IPS-18a (cell line): ENCODE results near the gene DLGAP1.

Experiments
- H3K27ac ChIP-seq: one replicate; pipeline ENCODE4 v1.5.1; 2013; ENCODE audit warnings: low read length
- H3K27me3 ChIP-seq: one replicate; pipeline ENCODE4 v1.6.1; 2013; ENCODE audit warnings: mild to moderate bottlenecking, low read length; ENCODE audit not compliant: control insufficient read depth, insufficient read depth
- H3K36me3 ChIP-seq: one replicate; pipeline ENCODE4 v1.6.1; 2013; ENCODE audit warnings: low read depth, low read length; ENCODE audit not compliant: control insufficient read depth
- H3K4me1 ChIP-seq: one replicate; pipeline ENCODE4 v1.6.1; 2013; ENCODE audit warnings: low read depth, low read length; ENCODE audit not compliant: control insufficient read depth
- H3K4me3 ChIP-seq: one replicate; pipeline ENCODE4 v1.5.1; 2013; ENCODE audit warnings: low read length
- H3K9ac ChIP-seq: one replicate; pipeline ENCODE4 v1.6.1; 2013; ENCODE audit warnings: mild to moderate bottlenecking, low read length, moderate library complexity
- H3K9me3 ChIP-seq: one replicate; pipeline ENCODE4 v1.6.1; 2013; ENCODE audit warnings: low read depth, low read length; ENCODE audit not compliant: control insufficient read depth

DLGAP1 gene

GRCh38 chr18:3491981-3492555 is 963.0 kb downstream of the DLGAP1 start:
- no peak overlapping the region for H3K27ac ChIP-seq
- H3K36me3 ChIP-seq: no peaks in the 10 kb centered on the region
- H3K4me3 ChIP-seq: no peak overlapping the region
- H3K9ac ChIP-seq: no peak overlapping the region
- no peaks in the 10 kb centered on the region for H3K4me1 ChIP-seq
- H3K27me3 ChIP-seq: no peaks in the 10 kb centered on the region
- H3K9me3 ChIP-seq: no peaks in the 10 kb centered on the region

DNA sequence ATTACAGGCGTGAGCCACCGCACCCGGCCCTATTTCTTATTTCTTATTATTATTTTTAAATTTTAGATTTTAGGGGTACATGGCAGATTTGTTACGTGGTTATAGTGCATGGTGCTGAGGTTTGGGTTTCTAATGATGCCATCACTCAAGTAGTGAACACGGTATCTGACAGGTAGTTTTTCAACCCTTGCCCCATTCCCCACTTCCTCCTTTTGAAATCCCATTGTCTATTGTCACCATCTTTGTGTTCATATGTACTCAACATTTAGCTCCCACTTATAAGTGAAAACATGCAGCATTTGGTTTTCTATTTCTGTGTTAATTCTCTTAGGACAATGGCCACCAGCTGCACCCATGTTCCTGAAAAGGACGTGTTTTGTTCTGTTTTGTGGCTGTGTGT is 965.6 kb downstream of the DLGAP1 start:
- Histone ChIP-seq H3K4me1 (no peaks in the 10 kb centered on the region), H3K36me3 (no peaks in the 10 kb centered on the region), H3K9ac (no peak overlapping the region)

DNA sequence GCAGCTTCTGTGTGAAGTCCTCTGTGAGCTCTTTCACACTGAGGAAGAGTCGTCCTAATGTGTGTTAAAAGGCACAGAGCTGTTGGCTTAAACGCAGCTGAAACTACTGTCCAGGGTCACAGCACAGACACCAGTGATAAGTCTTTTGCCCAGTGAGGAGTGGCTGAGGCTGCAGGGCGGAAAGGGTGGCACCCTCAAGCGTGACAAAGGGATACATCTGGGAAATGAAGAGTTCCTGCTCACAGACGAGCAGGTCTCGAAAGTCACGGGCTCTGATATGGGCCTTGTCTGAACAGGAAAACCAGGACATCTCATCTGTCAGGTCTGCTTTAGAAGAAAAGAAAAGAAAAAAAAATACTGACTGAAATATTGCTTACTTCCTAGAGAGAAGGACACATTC is 968.6 kb downstream of the DLGAP1 start:
- no peak overlapping the region for H3K4me3 ChIP-seq
- no peaks in the 10 kb centered on the region for H3K9me3 ChIP-seq
- no peaks in the 10 kb centered on the region for H3K27me3 ChIP-seq
- H3K9ac ChIP-seq: no peak overlapping the region
- H3K36me3 ChIP-seq: no peaks in the 10 kb centered on the region
- H3K4me1 ChIP-seq: no peaks in the 10 kb centered on the region
- no peak overlapping the region for H3K27ac ChIP-seq

More for the DNA sequence above, 965.6 kb downstream of the DLGAP1 start:
- no peaks in the 10 kb centered on the region for H3K27me3 ChIP-seq
- no peaks in the 10 kb centered on the region for H3K9me3 ChIP-seq
- no peak overlapping the region for H3K27ac ChIP-seq
- H3K4me3 ChIP-seq: no peak overlapping the region

DNA sequence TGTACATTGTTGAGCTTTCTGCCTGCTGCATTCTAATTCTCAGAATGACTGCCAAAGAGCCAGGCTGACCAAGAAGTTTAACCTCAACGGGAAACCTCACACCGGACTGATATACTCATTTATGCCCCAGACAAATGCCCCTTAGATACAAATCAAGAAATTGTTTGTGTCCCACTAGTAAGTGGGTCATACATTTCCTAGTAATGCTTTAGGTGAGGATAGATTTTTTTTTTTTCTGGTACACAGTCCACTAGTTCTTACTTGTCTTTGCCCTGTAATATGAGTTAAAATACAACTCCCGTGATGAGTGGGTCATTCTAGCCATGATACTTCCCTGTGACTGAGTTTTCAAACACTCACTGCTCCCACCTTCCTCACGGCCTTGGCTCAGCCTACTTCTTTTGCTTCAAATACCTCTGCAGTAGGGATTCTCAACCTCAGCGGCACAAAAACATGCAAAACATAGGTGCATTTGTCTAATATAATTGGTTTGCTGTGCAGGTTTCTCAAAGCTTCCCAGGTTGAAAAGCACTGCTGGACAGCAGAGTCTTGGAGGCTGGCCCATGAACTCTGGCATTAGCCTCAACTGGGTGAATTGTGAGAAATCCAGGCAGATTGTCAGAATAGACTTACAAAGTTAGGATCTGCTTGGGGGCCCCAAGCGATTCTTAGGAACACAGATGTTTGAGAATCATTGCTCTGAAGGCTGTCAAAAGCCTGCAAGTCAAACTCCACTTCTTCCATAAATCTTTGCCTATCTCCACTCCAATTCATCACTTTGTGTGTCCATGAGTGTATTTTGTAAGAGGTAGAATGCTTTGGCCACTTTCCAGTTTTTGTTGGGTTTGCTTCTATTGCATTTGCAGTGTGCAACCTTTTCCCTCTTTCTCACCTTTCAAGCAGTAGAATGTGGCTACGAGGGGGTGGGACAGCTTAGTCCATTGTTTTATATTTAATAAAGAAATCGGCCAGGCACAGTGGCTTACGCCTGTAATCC is 969.7 kb downstream of the DLGAP1 start:
- Histone ChIP-seq H3K4me3 (no peak overlapping the region), H3K36me3 (no peaks in the 10 kb centered on the region), H3K27ac (no peak overlapping the region), H3K9me3 (no peaks in the 10 kb centered on the region), H3K27me3 (no peaks in the 10 kb centered on the region), H3K4me1 (no peaks in the 10 kb centered on the region), H3K9ac (no peak overlapping the region)

DNA sequence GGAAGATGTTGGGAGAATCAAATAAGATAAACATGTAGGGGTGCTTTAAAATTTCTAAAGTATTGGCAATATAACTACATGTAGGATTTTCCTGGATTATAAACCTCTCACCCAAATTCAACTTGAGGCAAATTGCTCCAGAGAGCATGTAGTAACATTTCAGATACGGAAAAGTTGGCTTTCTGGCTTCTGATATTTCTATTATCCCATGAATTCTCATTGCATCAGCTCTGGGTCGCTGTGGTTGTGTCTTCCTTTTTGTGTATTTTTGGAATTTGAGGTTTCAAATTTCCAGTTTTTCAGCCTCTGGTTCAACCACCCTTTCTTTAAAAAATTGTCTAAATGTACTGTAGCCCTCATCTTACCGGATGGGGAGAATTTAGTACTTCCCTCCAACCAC is 972.8 kb downstream of the DLGAP1 start:
- H3K9ac ChIP-seq: no peak overlapping the region
- H3K4me1 ChIP-seq: no peaks in the 10 kb centered on the region
- H3K9me3 ChIP-seq: no peaks in the 10 kb centered on the region
- no peak overlapping the region for H3K27ac ChIP-seq
- no peaks in the 10 kb centered on the region for H3K36me3 ChIP-seq
- no peaks in the 10 kb centered on the region for H3K27me3 ChIP-seq
- no peak overlapping the region for H3K4me3 ChIP-seq

GRCh38 chr18:3481696-3482210 is 973.4 kb downstream of the DLGAP1 start:
- Histone ChIP-seq H3K27me3 (no peaks in the 10 kb centered on the region), H3K4me3 (no peak overlapping the region), H3K4me1 (no peaks in the 10 kb centered on the region), H3K9ac (no peak overlapping the region), H3K36me3 (no peaks in the 10 kb centered on the region), H3K9me3 (no peaks in the 10 kb centered on the region), H3K27ac (no peak overlapping the region)

DNA sequence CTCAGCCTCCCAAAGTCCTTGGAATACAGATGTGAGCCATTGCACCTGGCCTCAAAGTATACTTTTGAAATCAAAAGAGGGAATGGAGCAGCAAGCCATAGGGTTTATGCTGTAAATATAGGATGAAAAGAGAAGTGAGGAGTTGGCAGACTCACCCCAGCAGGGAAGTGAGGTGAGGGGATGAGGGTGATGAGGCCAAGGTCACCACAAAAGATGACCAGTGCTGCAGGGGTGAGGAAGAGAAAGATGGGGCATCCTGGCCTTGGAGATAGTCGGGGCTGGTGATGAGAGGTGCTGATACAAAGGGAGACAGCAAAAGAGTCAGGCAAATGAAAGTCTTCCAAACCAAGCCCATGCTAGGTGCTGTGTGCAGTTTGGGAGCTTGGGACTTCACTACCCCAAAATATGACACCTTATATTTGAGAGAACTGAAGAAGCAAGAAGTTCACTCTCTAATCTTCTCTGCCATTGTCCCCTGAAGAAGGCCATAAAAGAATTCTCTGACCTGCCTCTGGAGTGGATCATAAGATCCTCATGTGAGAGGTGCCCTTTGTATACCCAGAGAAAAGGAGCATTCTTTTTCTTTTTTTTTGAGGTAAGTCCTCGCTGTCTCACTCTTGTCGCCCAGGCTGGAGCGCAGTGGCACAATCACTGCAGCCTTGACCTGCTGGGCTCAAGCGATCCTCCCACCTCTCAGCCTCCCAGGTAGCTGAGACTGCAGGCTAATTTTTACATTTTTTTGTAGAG is 974.1 kb downstream of the DLGAP1 start:
- no peak overlapping the region for H3K27ac ChIP-seq

GRCh38 chr18:3479978-3480509 is 975.1 kb downstream of the DLGAP1 start:
- Histone ChIP-seq H3K4me3 (no peak overlapping the region), H3K9ac (no peak overlapping the region), H3K27me3 (no peaks in the 10 kb centered on the region), H3K9me3 (no peaks in the 10 kb centered on the region), H3K36me3 (no peaks in the 10 kb centered on the region), H3K4me1 (no peaks in the 10 kb centered on the region), H3K27ac (no peak overlapping the region)

More for the DNA sequence above, 974.1 kb downstream of the DLGAP1 start:
- no peak overlapping the region for H3K9ac ChIP-seq
- H3K4me3 ChIP-seq: no peak overlapping the region
- H3K36me3 ChIP-seq: no peaks in the 10 kb centered on the region
- no peaks in the 10 kb centered on the region for H3K27me3 ChIP-seq
- H3K4me1 ChIP-seq: no peaks in the 10 kb centered on the region
- H3K9me3 ChIP-seq: no peaks in the 10 kb centered on the region

DNA sequence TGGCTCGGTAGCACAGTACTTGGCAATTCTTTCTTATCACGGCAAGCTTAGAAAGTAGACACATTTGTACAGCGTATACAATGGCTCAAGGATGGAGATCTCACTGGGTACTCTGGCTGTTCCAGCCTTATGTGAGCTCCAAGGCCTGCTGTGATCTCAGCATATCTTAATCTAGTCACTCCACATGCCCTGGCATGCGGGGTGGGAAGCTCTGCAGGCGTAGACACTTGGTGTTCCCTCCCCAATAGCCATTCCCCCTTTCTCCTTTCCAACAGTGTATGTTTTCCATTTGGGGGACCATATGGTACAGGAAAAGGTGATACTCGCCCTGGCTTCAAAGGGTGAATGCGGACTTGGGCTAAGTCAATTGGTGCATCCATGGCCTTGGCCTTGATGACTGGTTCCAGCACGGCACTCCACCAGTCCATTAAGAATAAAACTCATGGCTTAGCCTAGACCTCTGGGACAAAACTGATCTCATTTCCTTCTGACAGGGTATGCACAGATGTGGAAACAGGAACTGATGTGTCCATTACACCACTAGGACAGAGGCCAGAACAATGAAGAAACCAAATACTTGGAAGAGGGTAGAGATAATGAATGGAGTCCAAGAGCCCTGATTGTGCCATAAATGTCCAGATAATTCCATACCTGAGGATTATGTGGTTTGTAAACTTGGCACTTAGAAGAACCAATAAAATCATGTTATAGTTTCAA is 976.7 kb downstream of the DLGAP1 start:
- Histone ChIP-seq H3K27ac (no peak overlapping the region), H3K4me1 (no peaks in the 10 kb centered on the region), H3K36me3 (no peaks in the 10 kb centered on the region), H3K4me3 (no peak overlapping the region), H3K9ac (no peak overlapping the region), H3K9me3 (no peaks in the 10 kb centered on the region), H3K27me3 (no peaks in the 10 kb centered on the region)

DNA sequence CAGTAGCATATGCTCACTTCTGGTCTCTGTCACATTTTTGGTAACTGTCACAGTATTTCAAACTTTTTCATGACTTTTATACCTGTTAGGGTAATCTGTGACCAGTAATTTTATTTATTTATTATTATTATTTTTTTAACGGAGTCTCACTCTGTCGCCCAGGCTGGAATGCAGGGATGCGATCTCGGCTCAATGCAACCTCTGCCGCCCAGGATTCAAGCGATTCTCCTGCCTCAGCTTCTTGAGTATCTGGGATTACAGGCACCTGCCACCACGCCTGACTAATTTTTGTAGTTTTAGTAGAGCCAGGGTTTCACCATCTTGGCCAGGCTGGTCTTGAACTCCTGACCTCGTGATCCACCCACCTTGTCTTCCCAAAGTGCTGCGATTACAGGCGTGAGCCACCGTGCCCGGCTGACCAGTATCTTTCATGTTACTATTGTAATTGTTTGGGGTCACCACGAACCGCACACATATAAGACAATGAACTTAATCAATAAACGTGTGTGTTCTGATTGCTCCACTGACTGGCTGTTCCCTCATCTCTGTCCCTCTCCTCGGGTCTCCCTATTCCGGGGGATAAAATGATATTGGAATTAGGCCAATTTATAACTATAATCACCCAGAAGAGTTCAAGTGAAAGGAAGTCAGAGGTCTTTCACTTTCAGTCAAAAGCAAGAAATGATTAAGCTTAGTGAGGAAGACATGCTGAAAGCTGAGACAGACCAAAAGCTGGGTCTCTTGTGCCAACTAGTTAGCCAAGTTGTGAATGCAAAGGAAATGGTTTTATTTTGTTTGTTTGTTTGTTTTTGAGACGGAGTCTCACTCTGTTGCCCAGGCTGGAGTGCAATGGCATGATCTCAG is 982.2 kb downstream of the DLGAP1 start:
- Histone ChIP-seq H3K9ac (no peak overlapping the region), H3K27me3 (no peaks in the 10 kb centered on the region), H3K9me3 (no peaks in the 10 kb centered on the region), H3K4me3 (no peak overlapping the region), H3K4me1 (peaks cover 8% of the 10 kb centered on the region), H3K36me3 (no peaks in the 10 kb centered on the region), H3K27ac (no peak overlapping the region)
